Measurements from ENCODE around the gene IL12RB2. TPM values are rescaled to one million over a fixed set of nuclear protein-coding genes. Genes with fewer than 3 reads are reported as not detected.

The IL12RB2 gene, protein sequence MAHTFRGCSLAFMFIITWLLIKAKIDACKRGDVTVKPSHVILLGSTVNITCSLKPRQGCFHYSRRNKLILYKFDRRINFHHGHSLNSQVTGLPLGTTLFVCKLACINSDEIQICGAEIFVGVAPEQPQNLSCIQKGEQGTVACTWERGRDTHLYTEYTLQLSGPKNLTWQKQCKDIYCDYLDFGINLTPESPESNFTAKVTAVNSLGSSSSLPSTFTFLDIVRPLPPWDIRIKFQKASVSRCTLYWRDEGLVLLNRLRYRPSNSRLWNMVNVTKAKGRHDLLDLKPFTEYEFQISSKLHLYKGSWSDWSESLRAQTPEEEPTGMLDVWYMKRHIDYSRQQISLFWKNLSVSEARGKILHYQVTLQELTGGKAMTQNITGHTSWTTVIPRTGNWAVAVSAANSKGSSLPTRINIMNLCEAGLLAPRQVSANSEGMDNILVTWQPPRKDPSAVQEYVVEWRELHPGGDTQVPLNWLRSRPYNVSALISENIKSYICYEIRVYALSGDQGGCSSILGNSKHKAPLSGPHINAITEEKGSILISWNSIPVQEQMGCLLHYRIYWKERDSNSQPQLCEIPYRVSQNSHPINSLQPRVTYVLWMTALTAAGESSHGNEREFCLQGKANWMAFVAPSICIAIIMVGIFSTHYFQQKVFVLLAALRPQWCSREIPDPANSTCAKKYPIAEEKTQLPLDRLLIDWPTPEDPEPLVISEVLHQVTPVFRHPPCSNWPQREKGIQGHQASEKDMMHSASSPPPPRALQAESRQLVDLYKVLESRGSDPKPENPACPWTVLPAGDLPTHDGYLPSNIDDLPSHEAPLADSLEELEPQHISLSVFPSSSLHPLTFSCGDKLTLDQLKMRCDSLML
- 1.1 TPM for polyA plus RNA-seq
- long read RNA-seq, donor 1, result 0 reads
- long read RNA-seq, donor 2, result 0 reads
- long read RNA-seq, donor 3, result 0 reads
- long read RNA-seq, donor 4, result 0 reads
- long read RNA-seq, donor 5, result 0 reads
- long read RNA-seq, donor 6, partial matches to known transcripts, result 0 of 1 reads
- long read RNA-seq, donor 6, other reads (novel, unspliced or antisense), result 0 of 1 reads
- long read RNA-seq, donor 7, result 0 reads
- long read RNA-seq, donor 8, full-length matches to known transcripts, result 1 of 1 reads
- long read RNA-seq, donor 8, partial matches to known transcripts, result 0 of 1 reads
- long read RNA-seq, donor 8, other reads (novel, unspliced or antisense), result 0 of 1 reads
- long read RNA-seq, donor 9, result 0 reads
- long read RNA-seq, donor 10, result 0 reads
- long read RNA-seq, donor 11, result 0 reads

DNA sequence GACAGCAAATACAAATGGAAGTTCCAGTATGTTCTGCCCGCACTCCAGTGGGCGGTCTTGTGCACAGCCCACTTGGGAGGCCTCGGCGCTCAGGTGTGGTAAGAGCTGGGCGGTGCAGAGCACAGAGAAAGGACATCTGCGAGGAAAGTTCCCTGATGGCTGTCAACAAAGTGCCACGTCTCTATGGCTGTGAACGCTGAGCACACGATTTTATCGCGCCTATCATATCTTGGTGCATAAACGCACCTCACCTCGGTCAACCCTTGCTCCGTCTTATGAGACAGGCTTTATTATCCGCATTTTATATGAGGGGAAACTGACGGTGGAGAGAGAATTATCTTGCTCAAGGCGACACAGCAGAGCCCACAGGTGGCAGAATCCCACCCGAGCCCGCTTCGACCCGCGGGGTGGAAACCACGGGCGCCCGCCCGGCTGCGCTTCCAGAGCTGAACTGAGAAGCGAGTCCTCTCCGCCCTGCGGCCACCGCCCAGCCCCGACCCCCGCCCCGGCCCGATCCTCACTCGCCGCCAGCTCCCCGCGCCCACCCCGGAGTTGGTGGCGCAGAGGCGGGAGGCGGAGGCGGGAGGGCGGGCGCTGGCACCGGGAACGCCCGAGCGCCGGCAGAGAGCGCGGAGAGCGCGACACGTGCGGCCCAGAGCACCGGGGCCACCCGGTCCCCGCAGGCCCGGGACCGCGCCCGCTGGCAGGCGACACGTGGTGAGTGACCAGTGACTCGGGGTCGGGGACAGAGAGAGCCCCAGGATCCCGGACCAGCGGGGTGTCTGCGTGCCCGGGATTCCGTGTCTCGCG is at the start of gene IL12RB2:
TSS of gene IL12RB2 (plus strand) at position 623 of the 810 bp plus-strand sequence. CDS start 12,496 bp downstream, outside the sequence.
- H3K36me3 ChIP-seq (ENCODE audit: control insufficient read depth, insufficient read depth, low read length), result no peaks in the 10 kb centered on the region
- WGBS (ENCODE audit: insufficient coverage, low lambda C conversion rate), result no CpG with 5 or more reads among the region's 75 CpGs
- peaks cover 16% of the 10 kb centered on the region for H3K27me3 ChIP-seq (ENCODE audit: control insufficient read depth, insufficient read depth, low read length)
- H3K27ac ChIP-seq (ENCODE audit: low read length), result no peak within 1 kb of the TSS
- peak within 1 kb of the TSS; percentile 33 for H3K4me3 ChIP-seq (ENCODE audit: low read length)
- peak; percentile 16 to 62 for DNase-seq
- no peaks in the 10 kb centered on the region for H3K9me3 ChIP-seq (ENCODE audit: control insufficient read depth, low read depth, low read length)
- no peaks in the 10 kb centered on the region for H3K4me1 ChIP-seq (ENCODE audit: control insufficient read depth, insufficient read depth, low read length)

DNA sequence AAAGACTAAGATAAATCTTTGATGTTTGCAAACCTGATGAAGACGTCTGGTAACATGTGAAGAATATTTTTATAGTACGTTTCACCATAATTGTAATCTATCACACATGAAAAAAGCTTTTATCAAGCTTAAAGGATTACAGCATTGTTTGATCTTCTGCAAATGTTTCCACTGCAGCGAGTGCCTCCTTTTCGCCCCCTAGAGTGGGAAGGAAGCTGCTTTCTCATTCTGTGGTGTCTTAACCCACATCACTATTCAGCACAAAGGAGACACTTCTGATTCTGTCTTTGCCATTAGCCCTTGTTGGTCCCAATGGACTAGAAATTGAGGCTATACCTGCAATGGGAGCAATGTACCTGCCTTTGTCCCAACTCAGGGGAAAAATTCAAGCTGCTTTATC is 46.0 kb upstream of the IL12RB2 start:
- Histone ChIP-seq H3K4me3 (ENCODE audit: low read length) (no peak overlapping the region), H3K9me3 (ENCODE audit: control insufficient read depth, low read depth, low read length) (no peaks in the 10 kb centered on the region), H3K36me3 (ENCODE audit: control insufficient read depth, insufficient read depth, low read length) (no peaks in the 10 kb centered on the region), H3K27me3 (ENCODE audit: control insufficient read depth, insufficient read depth, low read length) (no peaks in the 10 kb centered on the region), H3K4me1 (ENCODE audit: control insufficient read depth, insufficient read depth, low read length) (no peaks in the 10 kb centered on the region), H3K27ac (ENCODE audit: low read length) (no peak overlapping the region)
- 14% methylated on average over 2 of the region's 4 CpGs for WGBS (ENCODE audit: insufficient coverage, low lambda C conversion rate)
- no peak for DNase-seq

DNA sequence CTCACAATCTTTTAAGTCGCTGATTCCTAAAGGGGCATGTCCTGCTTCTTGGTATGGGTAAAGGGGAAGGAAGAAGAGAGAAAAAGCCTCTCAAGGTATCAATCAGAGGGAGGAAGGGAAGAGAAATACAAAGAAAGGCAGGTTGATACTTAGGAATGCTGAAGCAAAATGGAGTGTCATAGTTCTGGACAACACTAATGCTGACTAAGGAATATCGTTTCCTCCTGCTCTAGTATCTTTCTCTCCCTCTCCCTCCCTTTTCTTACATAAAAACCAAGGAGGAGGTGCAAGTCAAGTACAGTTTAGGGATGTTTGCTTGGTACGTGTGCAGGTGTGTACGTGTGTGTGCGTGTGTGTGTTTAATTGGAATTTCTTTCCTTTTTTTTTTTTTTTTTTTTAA is 44.9 kb upstream of the IL12RB2 start:
- no peak for DNase-seq
- Histone ChIP-seq H3K27ac (ENCODE audit: low read length) (no peak overlapping the region), H3K4me3 (ENCODE audit: low read length) (no peak overlapping the region), H3K36me3 (ENCODE audit: control insufficient read depth, insufficient read depth, low read length) (no peaks in the 10 kb centered on the region), H3K4me1 (ENCODE audit: control insufficient read depth, insufficient read depth, low read length) (no peaks in the 10 kb centered on the region), H3K9me3 (ENCODE audit: control insufficient read depth, low read depth, low read length) (no peaks in the 10 kb centered on the region), H3K27me3 (ENCODE audit: control insufficient read depth, insufficient read depth, low read length) (no peaks in the 10 kb centered on the region)
- 93% methylated on average over 2 of the region's 5 CpGs for WGBS (ENCODE audit: insufficient coverage, low lambda C conversion rate)

DNA sequence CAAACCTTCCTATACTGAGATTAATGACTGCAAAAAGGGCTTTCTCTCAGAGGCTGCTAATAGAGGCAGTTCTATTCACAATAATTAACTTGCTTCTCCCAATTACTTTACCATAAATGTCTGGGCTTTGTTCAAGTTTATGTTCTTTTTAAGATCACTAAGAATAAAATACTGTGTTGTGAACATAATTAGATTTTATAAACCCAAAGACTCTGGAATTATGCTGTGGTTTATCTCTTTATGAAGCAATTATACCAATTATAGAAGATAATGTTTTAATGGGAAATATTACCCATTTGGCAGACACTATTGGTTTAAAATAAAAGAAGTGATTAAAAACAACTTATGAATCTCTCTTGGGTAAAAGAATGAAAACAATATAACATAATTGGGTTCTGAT is 43.5 kb upstream of the IL12RB2 start:
- no peak for DNase-seq
- no peak overlapping the region for H3K4me3 ChIP-seq (ENCODE audit: low read length)
- no peak overlapping the region for H3K27ac ChIP-seq (ENCODE audit: low read length)
- H3K4me1 ChIP-seq (ENCODE audit: control insufficient read depth, insufficient read depth, low read length), result no peaks in the 10 kb centered on the region
- no peaks in the 10 kb centered on the region for H3K9me3 ChIP-seq (ENCODE audit: control insufficient read depth, low read depth, low read length)
- no peaks in the 10 kb centered on the region for H3K36me3 ChIP-seq (ENCODE audit: control insufficient read depth, insufficient read depth, low read length)
- no peaks in the 10 kb centered on the region for H3K27me3 ChIP-seq (ENCODE audit: control insufficient read depth, insufficient read depth, low read length)

DNA sequence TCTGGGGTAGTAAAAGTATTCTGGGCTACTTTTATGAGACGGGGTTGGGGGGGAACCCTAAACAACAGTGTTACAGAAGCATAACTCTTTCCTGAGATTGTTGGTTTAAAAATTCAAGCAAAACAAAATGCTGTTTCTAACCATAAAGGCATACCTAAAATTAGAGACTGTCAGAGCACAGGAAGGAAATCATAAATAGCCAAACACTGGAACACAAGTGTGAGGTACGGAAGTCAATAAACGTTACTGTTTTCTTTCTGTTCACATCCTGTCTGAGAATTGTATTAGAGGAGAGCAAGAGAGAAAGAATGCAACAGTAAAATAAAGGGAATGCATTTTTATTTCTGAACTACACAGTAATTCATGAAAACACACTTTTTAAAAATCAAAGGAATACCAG is 42.8 kb upstream of the IL12RB2 start:
- H3K27ac ChIP-seq (ENCODE audit: low read length), result no peak overlapping the region

DNA sequence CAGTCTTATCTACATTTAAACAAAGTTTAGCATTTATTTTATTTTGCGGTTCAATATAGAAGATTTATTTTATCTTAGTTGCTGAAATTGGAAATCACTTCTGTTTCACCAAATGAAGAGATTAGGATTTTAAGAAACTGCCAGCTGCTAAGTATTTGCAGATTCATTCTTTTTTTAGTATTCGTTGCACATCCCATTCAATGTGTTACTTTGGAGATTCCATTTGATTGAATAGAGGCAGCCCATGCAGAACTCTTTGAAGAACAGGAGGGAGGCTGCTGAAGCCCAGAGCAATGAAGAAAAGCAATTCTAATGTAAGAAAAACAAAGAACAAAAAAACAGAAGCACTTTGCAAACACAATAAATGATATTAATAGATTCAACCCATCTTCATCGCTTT is 38.6 kb upstream of the IL12RB2 start:
- H3K27ac ChIP-seq (ENCODE audit: low read length), result no peak overlapping the region
- no peak for DNase-seq
- H3K9me3 ChIP-seq (ENCODE audit: control insufficient read depth, low read depth, low read length), result no peaks in the 10 kb centered on the region
- no peak overlapping the region for H3K4me3 ChIP-seq (ENCODE audit: low read length)
- WGBS (ENCODE audit: insufficient coverage, low lambda C conversion rate), result 95% methylated on average over 3 of the region's 3 CpGs
- H3K27me3 ChIP-seq (ENCODE audit: control insufficient read depth, insufficient read depth, low read length), result no peaks in the 10 kb centered on the region
- no peaks in the 10 kb centered on the region for H3K4me1 ChIP-seq (ENCODE audit: control insufficient read depth, insufficient read depth, low read length)
- H3K36me3 ChIP-seq (ENCODE audit: control insufficient read depth, insufficient read depth, low read length), result no peaks in the 10 kb centered on the region

More for the DNA sequence above, 42.8 kb upstream of the IL12RB2 start:
- 75% methylated on average over 2 of the region's 3 CpGs for WGBS (ENCODE audit: insufficient coverage, low lambda C conversion rate)
- H3K36me3 ChIP-seq (ENCODE audit: control insufficient read depth, insufficient read depth, low read length), result no peaks in the 10 kb centered on the region
- no peaks in the 10 kb centered on the region for H3K4me1 ChIP-seq (ENCODE audit: control insufficient read depth, insufficient read depth, low read length)
- H3K9me3 ChIP-seq (ENCODE audit: control insufficient read depth, low read depth, low read length), result no peaks in the 10 kb centered on the region
- no peaks in the 10 kb centered on the region for H3K27me3 ChIP-seq (ENCODE audit: control insufficient read depth, insufficient read depth, low read length)
- DNase-seq, result no peak
- no peak overlapping the region for H3K4me3 ChIP-seq (ENCODE audit: low read length)

DNA sequence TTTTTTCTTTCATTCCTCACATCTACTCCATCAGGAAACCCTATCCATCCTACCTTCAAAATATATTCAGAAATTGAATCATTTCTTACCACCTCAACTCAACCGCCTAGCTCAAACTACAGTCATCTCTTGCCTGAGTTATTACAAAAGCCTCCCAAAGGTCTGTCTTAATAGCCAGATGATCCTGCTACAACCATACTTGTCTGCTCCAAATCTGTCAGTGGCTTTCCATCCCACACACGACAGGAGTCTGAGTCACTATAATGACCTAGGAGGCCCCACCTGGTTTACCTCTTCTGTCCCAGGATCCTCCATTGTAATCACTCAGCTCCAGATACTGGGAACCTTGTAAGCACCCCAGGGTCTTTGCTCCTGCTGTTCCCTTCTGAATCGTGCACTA is 37.1 kb upstream of the IL12RB2 start:
- no peak for DNase-seq
- H3K4me1 ChIP-seq (ENCODE audit: control insufficient read depth, insufficient read depth, low read length), result no peaks in the 10 kb centered on the region
- WGBS (ENCODE audit: insufficient coverage, low lambda C conversion rate), result 100% methylated on average over 2 of the region's 3 CpGs
- no peak overlapping the region for H3K27ac ChIP-seq (ENCODE audit: low read length)
- H3K27me3 ChIP-seq (ENCODE audit: control insufficient read depth, insufficient read depth, low read length), result no peaks in the 10 kb centered on the region
- H3K36me3 ChIP-seq (ENCODE audit: control insufficient read depth, insufficient read depth, low read length), result no peaks in the 10 kb centered on the region
- H3K9me3 ChIP-seq (ENCODE audit: control insufficient read depth, low read depth, low read length), result no peaks in the 10 kb centered on the region
- no peak overlapping the region for H3K4me3 ChIP-seq (ENCODE audit: low read length)

DNA sequence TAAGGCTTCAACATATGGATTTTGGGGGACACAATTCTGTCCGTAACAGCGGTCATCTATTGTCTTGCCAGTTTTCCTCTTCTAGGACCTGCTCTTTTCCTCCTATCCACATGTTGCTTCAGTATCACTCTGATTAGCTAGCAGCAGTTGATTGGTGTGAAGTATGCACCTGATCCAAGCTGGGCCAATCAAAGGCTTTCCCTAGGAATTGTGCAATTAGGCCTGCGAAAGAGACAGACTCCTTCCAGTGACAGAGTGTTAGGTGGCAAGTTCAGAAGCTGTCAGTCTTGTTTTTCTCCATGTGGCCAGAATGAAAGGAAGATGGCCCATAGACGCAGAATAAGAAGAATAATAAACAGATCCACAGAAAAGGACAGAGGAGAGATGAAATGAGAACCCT is 34.1 kb upstream of the IL12RB2 start:
- H3K36me3 ChIP-seq (ENCODE audit: control insufficient read depth, insufficient read depth, low read length), result no peaks in the 10 kb centered on the region
- H3K4me1 ChIP-seq (ENCODE audit: control insufficient read depth, insufficient read depth, low read length), result no peaks in the 10 kb centered on the region
- WGBS (ENCODE audit: insufficient coverage, low lambda C conversion rate), result 80% methylated on average over 1 of the region's 4 CpGs
- H3K4me3 ChIP-seq (ENCODE audit: low read length), result no peak overlapping the region
- no peak overlapping the region for H3K27ac ChIP-seq (ENCODE audit: low read length)
- no peaks in the 10 kb centered on the region for H3K27me3 ChIP-seq (ENCODE audit: control insufficient read depth, insufficient read depth, low read length)
- no peak for DNase-seq
- no peaks in the 10 kb centered on the region for H3K9me3 ChIP-seq (ENCODE audit: control insufficient read depth, low read depth, low read length)

DNA sequence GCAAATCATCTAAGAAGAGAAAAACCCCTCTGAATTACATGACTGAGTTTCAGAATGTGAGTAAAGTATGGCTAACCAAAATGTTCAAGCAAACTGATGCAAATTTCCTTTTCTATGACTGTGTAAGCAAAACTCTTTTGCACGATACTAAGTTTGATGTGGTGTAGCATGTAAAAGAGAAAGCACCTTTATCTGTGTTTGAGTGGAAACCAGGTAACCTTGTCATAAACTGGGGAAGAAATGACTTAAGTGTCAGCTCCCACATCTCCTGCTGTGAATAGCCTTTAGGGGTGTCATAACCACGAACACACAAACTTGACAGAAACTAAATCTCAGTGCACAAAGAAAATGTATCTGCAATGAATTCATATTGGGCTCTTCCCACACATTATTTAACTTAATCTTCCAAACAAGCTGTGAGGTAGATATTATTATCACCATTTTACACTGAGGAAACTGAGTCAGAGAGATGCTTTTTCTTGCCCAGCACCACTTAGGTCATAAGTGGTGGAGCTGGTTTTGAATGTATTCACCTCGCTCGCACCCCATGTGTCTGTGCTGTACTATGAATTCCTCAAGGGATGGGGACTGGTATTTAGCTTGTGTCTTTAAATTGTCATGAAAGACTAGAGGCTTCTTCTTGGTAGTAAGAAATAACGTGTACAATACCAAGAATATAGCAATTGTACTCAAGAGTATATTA is 32.9 kb upstream of the IL12RB2 start:
- H3K27ac ChIP-seq (ENCODE audit: low read length), result no peak overlapping the region
- H3K4me1 ChIP-seq (ENCODE audit: control insufficient read depth, insufficient read depth, low read length), result no peaks in the 10 kb centered on the region
- no peaks in the 10 kb centered on the region for H3K9me3 ChIP-seq (ENCODE audit: control insufficient read depth, low read depth, low read length)
- no peak for DNase-seq
- no peaks in the 10 kb centered on the region for H3K36me3 ChIP-seq (ENCODE audit: control insufficient read depth, insufficient read depth, low read length)
- 63% methylated on average over 2 of the region's 5 CpGs for WGBS (ENCODE audit: insufficient coverage, low lambda C conversion rate)
- H3K4me3 ChIP-seq (ENCODE audit: low read length), result no peak overlapping the region
- H3K27me3 ChIP-seq (ENCODE audit: control insufficient read depth, insufficient read depth, low read length), result no peaks in the 10 kb centered on the region

Measured in large intestine (tissue), 12 donors.